C4-2B (cell line): Measurements from ENCODE around the gene SLC9A9.

Experiments
- CTCF ChIP-seq: fragments of 450-650 bp; conservative IDR thresholded peaks from 2 replicates; pipeline ENCODE4 v1.5.1; 2017; ENCODE audit warnings: mild to moderate bottlenecking
- ZFX ChIP-seq: fragments of 450-650 bp; IDR thresholded peaks from 2 replicates; pipeline ENCODE4 v1.6.1; 2017

- TF ChIP-seq CTCF (no peak), ZFX (no peak)
These were observed 36.6 kb upstream of the SLC9A9 start for GRCh38 chr3:143884861-143885260.
